H1 (cell line): ENCODE measurements around the gene ZBED5. TPM values are rescaled to one million over a fixed set of nuclear protein-coding genes. Genes with fewer than 3 reads are reported as not detected.

Source experiments
- CTCF ChIA-PET: fragments of 300-600 bp; sonication (Branson Sonifier 250); formaldehyde crosslinking; loops from one replicate; lab custom pipeline; 2021; ENCODE audit not compliant: partially characterized antibody; lab: Charles Lee
- POLR2A ChIA-PET: fragments of 300-600 bp; sonication (Branson Sonifier 250); formaldehyde crosslinking; loops from one replicate; lab custom pipeline; 2021; ENCODE audit warnings: inconsistent platforms; ENCODE audit not compliant: partially characterized antibody; lab: Charles Lee
- DNase-seq, 2 experiments: peaks; one replicate each; pipeline versions ENCODE4 v3.0.0 to v3.0.0-alpha.2; 2010 to 2022; ENCODE audit warnings: low spot score in 2 of 2, low read depth in 1 of 2, mixed read lengths in 1 of 2
- FAIRE-seq: peaks from 2 replicates; lab custom pipeline; 2011; peaks lifted over from hg19 to GRCh38; lab: Jason Lieb, UNC
- H2AFZ ChIP-seq: 2 replicates; pipeline ENCODE4 v1.8.1; 2012; ENCODE audit warnings: low read length, inconsistent platforms
- H2AK5ac ChIP-seq: 2 replicates; pipeline ENCODE4 v1.6.1; 2013; ENCODE audit warnings: low read depth, low read length
- H2BK120ac ChIP-seq: replicated peaks from 2 replicates; pipeline ENCODE3; 2013; ENCODE audit warnings: low read depth, low read length, inconsistent platforms
- H2BK12ac ChIP-seq: 2 replicates; pipeline ENCODE4 v1.6.1; 2013; ENCODE audit warnings: low read depth, low read length
- H2BK15ac ChIP-seq: 2 replicates; pipeline ENCODE4 v1.6.1; 2013; ENCODE audit warnings: low read length
- H2BK20ac ChIP-seq: 2 replicates; pipeline ENCODE4 v1.6.1; 2013; ENCODE audit warnings: low read length
- H2BK5ac ChIP-seq: 2 replicates; pipeline ENCODE4 v1.6.1; 2013; ENCODE audit warnings: low read depth, low read length
- H3K14ac ChIP-seq: 2 replicates; pipeline ENCODE4 v1.6.1; 2013; ENCODE audit warnings: inconsistent platforms; ENCODE audit not compliant: insufficient read length
- H3K18ac ChIP-seq: 2 replicates; pipeline ENCODE4 v1.6.1; 2013; ENCODE audit warnings: low read length; ENCODE audit errors: extremely low read depth
- H3K23ac ChIP-seq: 2 replicates; pipeline ENCODE4 v1.6.1; 2013; ENCODE audit warnings: inconsistent platforms; ENCODE audit not compliant: insufficient read length
- H3K23me2 ChIP-seq: 2 replicates; pipeline ENCODE4 v1.6.1; 2013; ENCODE audit warnings: low read depth, low read length
- H3K27ac ChIP-seq: 2 replicates; pipeline ENCODE4 v1.6.1; 2011; ENCODE audit warnings: low read depth, low read length, inconsistent platforms
- H3K27me3 ChIP-seq, 4 experiments: replicated peaks in 1 of 4; 1 replicate in 1 of 4; 2 replicates in 3 of 4; pipeline versions ENCODE4 v1.6.1 to v1.8.1; 2011 to 2013; ENCODE audit warnings: low read length in 3 of 4, mild to moderate bottlenecking in 3 of 4, inconsistent platforms in 2 of 4, mixed read lengths in 2 of 4, moderate library complexity in 1 of 4; ENCODE audit not compliant: control insufficient read depth in 3 of 4, insufficient read depth in 3 of 4; ENCODE audit errors: extremely low read depth in 1 of 4
- H3K36me3 ChIP-seq, 4 experiments: 2 replicates each; pipeline versions ENCODE4 v1.6.1 to v1.8.1; 2011 to 2013; ENCODE audit warnings: mild to moderate bottlenecking in 4 of 4, low read length in 3 of 4, moderate library complexity in 2 of 4, control low read depth in 1 of 4, inconsistent platforms in 1 of 4; ENCODE audit not compliant: insufficient read depth in 4 of 4, control insufficient read depth in 2 of 4
- H3K4ac ChIP-seq: replicated peaks from 2 replicates; pipeline ENCODE3; 2013; ENCODE audit warnings: low read length, low read depth, mixed read lengths, inconsistent platforms; ENCODE audit not compliant: insufficient read length
- H3K4me1 ChIP-seq, 4 experiments: replicated peaks in 1 of 4; 1 replicate in 1 of 4; 2 replicates in 3 of 4; pipeline versions ENCODE4 v1.6.1 to v1.8.1; 2011 to 2013; ENCODE audit warnings: low read length in 3 of 4, inconsistent platforms in 2 of 4, mixed read lengths in 1 of 4; ENCODE audit not compliant: insufficient read depth in 4 of 4, control insufficient read depth in 3 of 4
- H3K4me2 ChIP-seq, 2 experiments: 2 replicates each; pipeline versions ENCODE4 v1.6.1 to v1.8.1; 2011 to 2013; ENCODE audit warnings: low read depth in 2 of 2, low read length in 2 of 2, control low read depth in 1 of 2, inconsistent platforms in 1 of 2, mild to moderate bottlenecking in 1 of 2; ENCODE audit not compliant: insufficient read depth in 1 of 2
- H3K4me3 ChIP-seq, 4 experiments: fragments of 200-600, 300-600 bp in 1 of 4; sonication (generic), shearing (Covaris generic), sonication (Bioruptor Twin) in 1 of 4; 2 replicates each; pipeline versions ENCODE4 v1.5.1 to v1.8.1; 2011 to 2016; ENCODE audit warnings: low read length in 4 of 4, low read depth in 3 of 4, control low read depth in 2 of 4, inconsistent platforms in 2 of 4, mild to moderate bottlenecking in 2 of 4, mixed read lengths in 1 of 4, moderate library complexity in 1 of 4; ENCODE audit not compliant: insufficient read depth in 2 of 4; ENCODE audit errors: extremely low read depth in 1 of 4
- H3K56ac ChIP-seq: replicated peaks from 2 replicates; pipeline ENCODE3; 2013; ENCODE audit warnings: low read depth, mild to moderate bottlenecking, mixed read lengths, low read length, inconsistent platforms; ENCODE audit not compliant: insufficient read length
- H3K79me1 ChIP-seq: 2 replicates; pipeline ENCODE4 v1.6.1; 2013; ENCODE audit warnings: low read depth, low read length, control low read depth
- H3K79me2 ChIP-seq, 2 experiments: 2 replicates each; pipeline versions ENCODE4 v1.6.1 to v1.8.1; 2012 to 2013; ENCODE audit warnings: low read length in 2 of 2, mild to moderate bottlenecking in 2 of 2, inconsistent platforms in 1 of 2; ENCODE audit not compliant: insufficient read depth in 2 of 2, control insufficient read depth in 1 of 2
- H3K9ac ChIP-seq, 4 experiments: replicated peaks in 1 of 4; 1 replicate in 1 of 4; 2 replicates in 3 of 4; pipeline versions ENCODE4 v1.6.1 to v1.8.1; 2011 to 2013; ENCODE audit warnings: low read depth in 3 of 4, low read length in 3 of 4, control low read depth in 2 of 4, mild to moderate bottlenecking in 2 of 4, moderate library complexity in 2 of 4, inconsistent platforms in 1 of 4; ENCODE audit errors: extremely low read depth in 1 of 4
- H3K9me3 ChIP-seq, 2 experiments: 2 replicates each; pipeline versions ENCODE4 v1.6.1 to v1.8.1; 2012 to 2013; ENCODE audit warnings: mild to moderate bottlenecking in 2 of 2, moderate library complexity in 2 of 2, control low read depth in 1 of 2, inconsistent platforms in 1 of 2, low read depth in 1 of 2, low read length in 1 of 2, mixed read lengths in 1 of 2; ENCODE audit not compliant: insufficient read depth in 2 of 2
- H4K20me1 ChIP-seq, 2 experiments: replicated peaks in 1 of 2; 2 replicates each; pipeline versions ENCODE3 to v1.8.1; 2011 to 2013; ENCODE audit warnings: inconsistent platforms in 2 of 2, low read length in 2 of 2, mild to moderate bottlenecking in 1 of 2; ENCODE audit not compliant: insufficient read depth in 2 of 2, control insufficient read depth in 1 of 2
- H4K5ac ChIP-seq: 2 replicates; pipeline ENCODE4 v1.6.1; 2013; ENCODE audit warnings: low read length, low read depth, mixed read lengths, inconsistent platforms; ENCODE audit not compliant: insufficient read length
- H4K8ac ChIP-seq: 2 replicates; pipeline ENCODE4 v1.8.0; 2013; ENCODE audit warnings: mild to moderate bottlenecking, moderate library complexity, low read length, inconsistent platforms; ENCODE audit not compliant: insufficient read depth; ENCODE audit errors: extremely low read depth
- H4K91ac ChIP-seq: replicated peaks from 2 replicates; pipeline ENCODE3; 2013; ENCODE audit warnings: low read length, mixed read lengths, inconsistent platforms; ENCODE audit not compliant: insufficient read length
- BACH1 ChIP-seq: IDR thresholded peaks from 2 replicates; pipeline ENCODE4 v1.6.1; 2012; ENCODE audit warnings: low read length, improper control_type of control experiment
- E2F6 ChIP-seq: IDR thresholded peaks from 2 replicates; pipeline ENCODE4 v1.6.1; 2012; ENCODE audit warnings: inconsistent platforms
- KDM4A ChIP-seq: IDR thresholded peaks from one replicate; pipeline ENCODE4 v1.7.1; 2012; ENCODE audit warnings: low read depth, mild to moderate bottlenecking, moderate library complexity, low read length, inconsistent platforms; ENCODE audit not compliant: severe bottlenecking
- SIN3A ChIP-seq, 2 experiments: IDR thresholded peaks in 1 of 2; conservative IDR thresholded peaks in 1 of 2; 2 replicates each; pipeline ENCODE4 v1.6.1; 2011 to 2012; ENCODE audit warnings: low read length in 2 of 2, improper control_type of control experiment in 1 of 2, low read depth in 1 of 2, mild to moderate bottlenecking in 1 of 2
- SRF ChIP-seq: IDR thresholded peaks from 2 replicates; pipeline ENCODE4 v1.6.1; 2011; ENCODE audit warnings: mild to moderate bottlenecking, low read depth, low read length, moderate library complexity
- USF2 ChIP-seq: IDR thresholded peaks from 2 replicates; pipeline ENCODE4 v1.6.1; 2011; ENCODE audit warnings: low read length, improper control_type of control experiment
- WGBS, 2 experiments: shearing (Covaris generic) in 1 of 2; methylation state at CpG; one replicate each; pipeline versions ENCODE4 v1.1.6 to v1.1.7; 2013 to 2015; ENCODE audit warnings: low lambda C conversion rate in 2 of 2, mixed read lengths in 2 of 2, inconsistent platforms in 1 of 2, low coverage in 1 of 2, missing lambda C conversion rate in 1 of 2; ENCODE audit not compliant: insufficient replicate concordance in 2 of 2, insufficient coverage in 1 of 2, insufficient read length in 1 of 2; ENCODE audit errors: extremely low coverage in 1 of 2, missing lambda C conversion rate in 1 of 2; 5-methylcytosine and 5-hydroxymethylcytosine counted together
- polyA plus RNA-seq, 7 experiments: library from polyadenylated mRNA; depleted of rRNA in 3 of 7; stranded (reverse) in 5 of 7; unstranded in 2 of 7; fragments of >200 nt in 5 of 7; fragments of 200-250 nt in 2 of 7; gene quantifications; 1 replicate in 5 of 7; 2 replicates in 1 of 7; 4 replicates in 1 of 7; pipeline versions ENCODE4 v1.2.1 to v1.2.3, GENCODE V29; 2011 to 2013; ENCODE audit warnings: missing spikeins in 2 of 7, mixed read lengths in 2 of 7
- total RNA-seq: library from RNA; stranded (reverse); fragmentation: NEBNext Ultra II Directional; extraction: Animal tissue kit (Norgen Biotek cat#: 25700); gene quantifications from 2 replicates; pipeline ENCODE4 v1.2.1, GENCODE V29; 2021

The ZBED5 gene
- total and polyA plus RNA-seq, 2 of the 8 experiments (the other 6 are each of a cell fraction or from before 2014, with no cell fraction given): 54.2 to 94.7 TPM

GRCh38 chr11:10891151-10891720 is 33.4 kb upstream of the ZBED5 start:
- Histone ChIP-seq H4K8ac (no peak overlapping the region), H3K79me1 (no peaks in the 10 kb centered on the region), H3K23ac (no peak overlapping the region), H3K36me3 (no peaks in the 10 kb centered on the region; a peak in 2 of 8 replicates), H2BK5ac (no peak overlapping the region), H2AFZ (no peak overlapping the region), H4K5ac (no peak overlapping the region), H3K23me2 (no peaks in the 10 kb centered on the region), H3K4me2 (no peak overlapping the region), H3K9me3 (no peaks in the 10 kb centered on the region), H3K4ac (no peak overlapping the region), H3K4me3 (no peak overlapping the region), H3K4me1 (no peaks in the 10 kb centered on the region), H4K91ac (no peak overlapping the region), H2BK120ac (no peak overlapping the region), H3K56ac (no peak overlapping the region), H3K27ac (no peak overlapping the region), H2BK12ac (no peak overlapping the region), H3K18ac (no peak overlapping the region), H4K20me1 (no peaks in the 10 kb centered on the region), H3K79me2 (no peaks in the 10 kb centered on the region), H2BK20ac (no peak overlapping the region), H3K27me3 (no peaks in the 10 kb centered on the region), H2BK15ac (no peak overlapping the region), H2AK5ac (no peak overlapping the region), H3K14ac (no peak overlapping the region), H3K9ac (no peak overlapping the region)
- DNase-seq (no peak), FAIRE-seq (no peak)
- 100% methylated on average over 1 of the region's 1 CpG; no CpG with 5 or more reads in 1 of the 2 experiments for WGBS, 2 experiments
- CTCF ChIA-PET: interaction anchor here (0.8 kb wide), 1 partner anchor 99 kb away, joined by 3 read pairs; no protein-coding TSS in a partner anchor
- no peak for TF ChIP-seq USF2
- TF ChIP-seq SRF: no peak
- TF ChIP-seq KDM4A: no peak
- TF ChIP-seq SIN3A (conservative IDR thresholded peaks at IDR 0.05 in 1 of 2, IDR thresholded peaks at IDR 0.05 in 1 of 2; ENCODE audit: low read depth in 1 of 2, low read length in 2 of 2): no peak
- TF ChIP-seq E2F6: no peak
- no peak for TF ChIP-seq BACH1
- POLR2A ChIA-PET: no interaction called here
